ENCODE data around the gene RHBDL3.

GRCh38 chr17:32331243-32332040 is 65.8 kb downstream of the RHBDL3 start:
- TF ChIP-seq CTCF (IDR thresholded peaks at IDR 0.05) (no peak), POLR2A (IDR thresholded peaks at IDR 0.05) (no peak)

Measured in tibial nerve (tissue), 3 donors.